Measurements from ENCODE around the gene CAPN2.

CAPN2 gene

DNA sequence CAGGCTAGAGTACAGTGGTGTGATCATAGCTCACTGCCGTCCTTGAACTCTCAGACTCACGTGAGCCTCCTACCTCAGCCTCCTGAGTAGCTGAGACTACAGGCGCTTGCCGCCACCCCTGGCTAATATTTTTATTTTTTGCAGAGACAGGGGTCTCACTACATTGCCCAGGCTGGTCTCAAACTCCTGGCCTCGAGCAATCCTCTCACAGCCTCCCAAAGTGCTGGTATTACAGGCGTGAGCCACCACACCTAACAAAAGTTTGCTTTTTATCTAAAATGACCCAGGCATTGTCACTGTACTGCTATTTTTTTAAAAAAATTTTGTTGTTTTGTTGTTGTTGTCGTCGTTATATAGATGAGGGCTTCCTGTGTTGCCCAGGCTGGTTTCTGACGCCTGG is 46.4 kb downstream of the CAPN2 start:
- no peak for DNase-seq (ENCODE audit: low read depth in 4 of 4, low spot score in 1 of 4)

DNA sequence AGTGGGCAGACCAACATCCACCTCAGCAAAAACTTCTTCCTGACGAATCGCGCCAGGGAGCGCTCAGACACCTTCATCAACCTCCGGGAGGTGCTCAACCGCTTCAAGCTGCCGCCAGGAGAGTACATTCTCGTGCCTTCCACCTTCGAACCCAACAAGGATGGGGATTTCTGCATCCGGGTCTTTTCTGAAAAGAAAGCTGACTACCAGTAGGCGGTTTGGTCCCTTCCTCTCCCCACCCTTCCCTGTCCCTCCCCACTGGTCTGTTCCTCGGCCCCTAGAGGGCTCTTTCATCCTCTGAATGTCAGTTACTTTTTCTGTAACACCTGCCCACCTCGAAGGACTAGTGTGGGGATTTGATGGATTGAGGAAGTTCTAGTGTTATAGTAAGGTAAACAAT is 46.9 kb downstream of the CAPN2 start:
- no peak for DNase-seq (ENCODE audit: low read depth in 4 of 4, low spot score in 1 of 4)

DNA sequence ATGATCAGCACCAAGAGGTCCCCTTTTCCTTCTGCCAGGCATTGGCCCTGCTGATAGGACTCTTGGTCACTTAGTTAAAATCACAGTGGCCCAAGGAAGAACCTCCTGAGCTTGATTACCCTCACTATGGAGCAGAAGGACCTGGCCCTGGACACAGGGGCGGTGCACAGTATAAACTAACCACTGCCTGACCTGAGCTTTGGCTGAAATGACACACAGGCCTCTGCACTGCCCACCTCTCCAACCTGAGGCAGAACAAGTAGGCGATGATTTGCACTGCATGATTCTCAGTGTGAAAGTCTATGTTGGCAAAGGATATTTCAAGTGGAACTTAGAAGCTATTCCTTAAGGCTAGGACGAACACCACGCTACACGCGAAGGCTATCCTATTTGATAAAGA is 48.5 kb downstream of the CAPN2 start:
- DNase-seq (ENCODE audit: low read depth in 4 of 4, low spot score in 1 of 4) = no peak

GRCh38 chr1:223761411-223761810 is 49.1 kb downstream of the CAPN2 start:
- no peak for DNase-seq (ENCODE audit: low read depth in 4 of 4, low spot score in 1 of 4)

- DNase-seq (ENCODE audit: low read depth in 4 of 4, low spot score in 1 of 4) = no peak
Measured at GRCh38 chr1:223763251-223763650, 50.9 kb downstream of the CAPN2 start.

DNA sequence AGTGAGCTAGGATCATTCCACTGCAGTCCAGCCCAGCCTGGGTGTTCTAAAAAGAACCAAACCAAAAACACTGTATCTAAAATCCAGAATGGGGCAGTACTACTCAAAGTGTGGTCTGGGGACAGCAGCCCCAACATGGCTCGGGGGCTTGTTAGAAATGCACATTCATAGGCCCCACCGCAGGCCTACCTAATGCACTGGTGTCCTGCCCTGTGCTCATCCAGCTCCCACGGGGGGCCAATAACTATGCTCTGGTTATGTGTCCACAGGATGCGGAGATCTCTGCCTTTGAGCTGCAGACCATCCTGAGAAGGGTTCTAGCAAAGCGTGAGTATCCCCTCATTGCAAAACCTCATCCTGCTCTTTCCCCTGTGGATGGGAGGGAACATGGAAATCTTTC is 51.5 kb downstream of the CAPN2 start:
- DNase-seq (ENCODE audit: low read depth in 4 of 4, low spot score in 1 of 4) = no peak

- no peak for DNase-seq (ENCODE audit: low read depth in 4 of 4, low spot score in 1 of 4)
Measured at GRCh38 chr1:223765036-223765718, 52.8 kb downstream of the CAPN2 start.

DNA sequence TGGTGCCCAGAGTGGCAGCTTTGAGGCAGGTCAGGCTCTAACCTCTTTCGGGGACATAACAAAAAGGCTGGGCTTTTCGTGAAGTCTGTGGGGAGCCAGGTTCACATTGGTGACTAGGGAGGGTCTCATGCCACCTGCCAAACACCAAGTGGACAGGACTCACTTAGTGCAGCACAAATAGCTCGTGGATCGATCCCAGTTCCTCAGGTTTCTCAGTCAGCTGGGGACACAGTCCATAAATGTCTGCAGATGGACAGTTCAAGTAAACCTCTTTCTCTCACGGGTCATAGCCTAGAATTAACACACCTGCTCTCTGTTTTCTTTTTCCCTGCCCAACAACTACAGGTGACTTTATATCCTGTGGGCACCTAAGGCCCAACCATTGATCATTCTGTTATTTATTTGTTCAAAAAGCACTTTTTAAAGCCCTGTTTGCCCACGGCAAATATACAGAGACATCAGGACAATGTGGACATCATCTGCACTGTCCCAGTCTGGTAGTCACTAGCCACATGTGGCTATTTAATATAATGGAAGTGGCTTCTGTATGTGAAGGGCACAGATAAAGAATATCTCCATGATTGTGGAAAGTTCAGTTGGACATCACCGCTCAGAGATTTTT is 53.5 kb downstream of the CAPN2 start:
- DNase-seq (ENCODE audit: low read depth in 4 of 4, low spot score in 1 of 4) = no peak

GRCh38 chr1:223770621-223771315 is 58.4 kb downstream of the CAPN2 start:
- DNase-seq (ENCODE audit: low read depth in 4 of 4, low spot score in 1 of 4) = no peak

DNA sequence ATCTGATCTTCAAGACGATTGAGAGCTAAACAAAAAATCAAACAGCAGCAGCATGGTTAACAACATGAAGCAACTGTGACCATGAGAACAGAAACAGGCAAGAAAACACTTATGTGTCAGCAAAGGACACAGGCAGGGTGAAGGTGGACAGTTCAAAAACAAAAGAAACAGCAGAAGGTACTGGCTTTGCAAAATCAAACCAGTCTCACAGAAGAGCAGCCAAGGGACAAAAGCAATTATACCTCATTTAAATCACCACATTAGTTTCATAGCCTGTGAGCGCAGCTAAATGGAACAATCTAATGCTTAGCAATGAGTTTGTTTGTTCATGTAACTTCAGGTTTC is 59.1 kb downstream of the CAPN2 start:
- no peak for DNase-seq (ENCODE audit: low read depth in 4 of 4, low spot score in 1 of 4)

- no peak for DNase-seq (ENCODE audit: low read depth in 4 of 4, low spot score in 1 of 4)
Measured at GRCh38 chr1:223771814-223772770, 59.8 kb downstream of the CAPN2 start.

- DNase-seq (ENCODE audit: low read depth in 4 of 4, low spot score in 1 of 4) = no peak
Measured at GRCh38 chr1:223772771-223773160, 60.4 kb downstream of the CAPN2 start.

DNA sequence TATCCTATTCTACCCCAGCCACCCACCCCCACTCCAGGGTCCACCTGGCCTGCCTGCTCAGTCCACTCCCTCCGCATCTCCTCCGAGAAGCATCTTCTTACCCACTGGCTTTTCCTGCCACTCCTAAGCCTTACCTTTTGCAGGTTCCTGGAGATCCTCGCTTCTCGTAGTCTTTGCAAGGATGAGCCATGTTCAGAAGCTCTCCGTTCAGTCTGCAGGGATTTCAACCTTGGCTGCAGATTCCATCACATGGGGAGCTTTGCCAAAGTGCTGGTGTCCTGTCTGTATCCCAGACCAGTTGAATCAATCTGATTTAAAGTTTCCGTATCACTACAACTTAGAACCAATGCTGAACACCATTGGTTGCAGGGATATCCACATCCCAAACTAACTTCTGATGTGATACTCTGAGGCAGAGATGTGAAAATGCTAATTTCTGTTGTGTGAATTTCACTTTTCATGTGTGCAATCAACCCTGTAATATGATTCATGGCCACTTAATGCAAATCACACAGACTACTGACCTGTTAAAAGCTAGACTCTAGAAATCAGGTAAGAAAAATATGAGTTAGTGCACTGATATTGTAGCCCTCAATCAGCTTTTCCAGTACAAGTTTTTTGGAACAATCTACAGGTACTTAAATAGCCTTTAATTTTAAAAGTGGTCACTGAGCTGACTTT is 61.9 kb downstream of the CAPN2 start:
- DNase-seq (ENCODE audit: low read depth in 4 of 4, low spot score in 1 of 4) = no peak

DNA sequence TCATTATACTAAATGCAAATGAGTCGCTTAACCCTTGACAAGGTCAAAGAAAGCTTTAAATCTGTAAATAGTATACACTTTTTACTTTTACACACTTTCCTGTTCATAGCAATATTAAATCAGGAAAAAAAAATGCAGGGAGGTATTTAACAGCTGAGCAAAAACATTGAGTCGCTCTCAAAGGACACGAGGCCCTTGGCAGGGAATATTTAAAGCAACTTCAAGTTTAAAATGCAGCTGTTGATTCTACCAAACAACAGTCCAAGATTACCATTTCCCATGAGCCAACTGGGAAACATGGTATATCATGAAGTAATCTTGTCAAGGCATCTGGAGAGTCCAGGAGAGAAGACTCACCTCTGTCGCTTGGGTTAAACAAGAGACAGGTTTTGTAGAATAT is 62.7 kb downstream of the CAPN2 start:
- DNase-seq (ENCODE audit: low read depth in 4 of 4, low spot score in 1 of 4) = no peak

DNA sequence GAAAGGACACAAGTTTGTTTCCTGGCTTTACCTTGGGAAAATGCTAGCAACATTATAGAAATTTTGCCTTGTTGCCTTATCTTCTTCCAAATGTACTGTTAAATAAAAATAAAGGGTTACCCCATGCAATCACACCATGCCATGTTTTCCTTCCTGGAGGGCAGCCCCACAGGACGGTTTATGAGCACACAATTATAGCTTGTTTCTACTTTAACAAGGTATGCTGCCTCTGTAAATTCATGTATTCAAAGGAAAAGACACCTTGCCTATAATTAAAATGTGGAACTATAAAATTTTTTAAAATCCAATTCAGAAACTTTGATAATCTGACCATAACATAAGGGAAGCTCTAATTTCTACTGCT is 63.4 kb downstream of the CAPN2 start:
- DNase-seq (ENCODE audit: low read depth in 4 of 4, low spot score in 1 of 4) = no peak

DNA sequence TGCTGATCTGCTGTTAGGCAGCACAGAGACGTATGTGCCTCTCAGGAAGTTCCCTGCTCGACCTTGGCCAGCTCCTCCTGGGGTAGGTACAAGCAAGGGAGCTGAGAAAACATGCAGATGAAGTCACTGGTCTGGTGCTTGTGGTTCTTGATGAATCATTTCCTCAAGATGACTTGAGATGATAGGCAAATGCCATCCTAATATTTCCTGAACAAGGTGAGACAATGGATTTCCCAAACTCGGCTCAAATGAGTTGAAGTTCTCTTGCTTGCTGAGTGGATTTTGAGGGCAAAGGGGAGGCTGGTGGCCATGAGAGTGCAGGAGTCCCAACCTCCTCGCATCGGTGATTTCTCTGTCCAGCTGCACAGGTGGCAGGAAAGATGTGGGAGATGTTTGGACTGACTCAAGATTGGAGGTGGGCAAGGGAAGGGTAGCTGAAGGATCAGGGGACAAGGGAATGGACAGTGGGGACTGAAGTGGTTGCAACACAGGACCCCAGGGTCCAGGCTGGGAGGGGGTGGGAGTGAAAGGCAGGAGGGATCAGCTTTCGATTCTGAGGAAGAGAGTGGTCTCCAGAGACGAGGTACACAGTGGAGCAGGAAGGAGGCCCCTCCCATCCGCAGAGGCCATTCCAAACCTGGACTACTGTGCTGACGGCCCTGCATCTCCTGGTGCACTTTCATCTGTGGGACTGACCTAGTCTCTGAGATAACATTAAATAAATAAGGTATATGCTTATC is 63.9 kb downstream of the CAPN2 start:
- peak in 3 of 4 experiments; percentile 5 to 37 (median 11) for DNase-seq (ENCODE audit: low read depth in 4 of 4, low spot score in 1 of 4)

DNA sequence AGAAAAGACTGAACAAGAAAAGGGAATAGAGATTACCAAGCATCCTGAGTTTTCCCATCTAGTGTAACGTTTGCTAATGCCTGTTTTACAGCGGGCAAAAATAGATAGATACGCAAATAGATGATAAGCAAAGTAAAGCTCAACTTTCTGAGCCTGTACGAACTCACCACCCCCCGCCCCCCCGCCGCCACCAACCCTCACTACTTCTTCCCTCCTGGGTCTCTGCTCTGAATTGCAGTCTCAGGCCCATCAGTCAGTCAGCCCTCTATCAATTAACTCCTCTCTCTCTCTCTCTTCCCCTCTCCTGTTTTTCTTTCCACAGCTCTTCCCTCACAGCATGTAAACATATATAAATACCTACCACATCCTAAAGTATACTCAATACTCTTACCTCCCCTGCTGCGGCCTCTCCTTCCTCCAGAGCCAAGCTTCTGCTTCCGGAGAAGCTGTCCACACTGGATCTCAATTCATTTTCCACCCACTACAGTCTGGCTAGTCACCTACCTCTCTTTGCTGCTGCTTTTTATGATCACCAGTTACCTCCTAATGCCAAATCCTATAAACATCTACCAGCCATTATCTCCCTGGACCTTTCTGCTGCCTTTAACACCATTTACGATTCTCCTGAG is 64.6 kb downstream of the CAPN2 start:
- no peak for DNase-seq (ENCODE audit: low read depth in 4 of 4, low spot score in 1 of 4)

DNA sequence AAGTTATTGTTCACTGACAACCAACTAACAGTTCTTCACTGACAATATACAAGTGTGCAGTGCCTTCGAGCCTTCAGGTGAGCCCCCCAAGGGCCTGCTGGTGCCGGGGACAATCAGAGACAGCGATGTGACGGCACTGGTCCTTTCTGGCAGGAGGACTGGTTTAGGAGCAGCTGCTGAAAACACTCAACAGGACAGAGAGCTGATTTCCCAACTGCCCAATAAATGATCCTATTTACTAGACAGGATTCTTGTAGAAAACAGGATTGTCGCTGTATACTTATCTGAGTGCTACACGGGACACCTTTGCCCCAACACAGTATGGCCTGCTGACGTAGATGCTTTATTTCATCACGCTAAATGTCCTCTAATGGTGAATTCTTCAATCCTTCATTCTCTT is 68.0 kb downstream of the CAPN2 start:
- no peak for DNase-seq (ENCODE audit: low read depth in 4 of 4, low spot score in 1 of 4)

GRCh38 chr1:223780949-223781348 is 68.6 kb downstream of the CAPN2 start:
- no peak for DNase-seq (ENCODE audit: low read depth in 4 of 4, low spot score in 1 of 4)

DNA sequence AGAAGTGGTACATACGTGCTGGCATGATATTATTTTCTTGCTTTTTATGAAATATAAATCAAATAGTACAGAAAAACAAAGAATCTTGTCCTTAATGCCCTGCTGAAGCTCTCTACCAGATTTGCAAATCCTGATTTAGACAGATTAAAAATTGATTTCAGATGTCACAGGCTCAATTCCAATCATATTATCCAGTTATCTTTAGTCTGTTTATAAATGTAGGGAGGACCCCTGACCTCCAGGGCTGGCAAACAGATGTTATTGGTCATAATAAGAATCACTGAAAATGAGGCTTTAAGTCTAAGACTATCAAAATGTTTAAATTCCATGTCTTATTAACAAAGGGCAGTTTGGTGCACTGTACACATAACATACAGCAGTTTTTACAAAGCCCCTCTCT is 71.3 kb downstream of the CAPN2 start:
- DNase-seq (ENCODE audit: low read depth in 4 of 4, low spot score in 1 of 4) = no peak

Measured in stimulated activated CD4-positive, alpha-beta T cell treated with anti-CD3 and anti-CD28 coated beads, Interleukin-1b, Interleukin-23, amount 100 ng/mL, for 24 hours (primary cell).